A673 (cell line): Measurements from ENCODE around the gene TAF11L6.

Source experiments
- EZH2 ChIP-seq: fragments of 200-600 bp; sonication (generic); IDR thresholded peaks from 2 replicates; pipeline ENCODE4 v1.6.1; 2017; ENCODE audit warnings: borderline replicate concordance, low read depth, mild to moderate bottlenecking, mixed read lengths, antibody characterized with exemption, low read length; ENCODE audit not compliant: poor library complexity, severe bottlenecking
- TF ChIP-seq, protein P1 (sequence below): fragments of 300-800, 200-600 bp; sonication (generic); conservative IDR thresholded peaks from 2 replicates; pipeline ENCODE4 v1.5.1; 2017; ENCODE audit warnings: low read depth, mild to moderate bottlenecking, antibody characterized with exemption, low read length, moderate library complexity, mixed read lengths

DNA sequence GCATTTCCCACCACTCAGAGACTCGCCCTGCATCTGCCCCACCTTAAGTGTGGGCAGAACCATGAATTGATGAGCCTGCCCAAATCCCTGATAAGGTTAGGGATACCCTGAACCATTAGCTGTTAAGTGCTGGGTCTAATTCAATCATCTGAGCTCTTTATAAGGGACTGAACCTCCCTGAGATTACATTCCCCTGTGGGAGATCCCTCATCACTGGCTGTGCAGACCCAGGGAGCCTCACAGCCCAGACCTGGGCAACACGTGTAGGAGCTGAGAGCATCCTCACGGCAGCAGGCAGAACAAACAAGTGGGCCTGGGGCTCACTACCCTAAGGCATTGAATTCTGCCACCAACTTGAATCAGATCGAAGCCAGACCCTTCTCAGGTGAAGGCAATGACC, 31.0 kb upstream of the TAF11L6 start:
- TF ChIP-seq, protein P1, sequence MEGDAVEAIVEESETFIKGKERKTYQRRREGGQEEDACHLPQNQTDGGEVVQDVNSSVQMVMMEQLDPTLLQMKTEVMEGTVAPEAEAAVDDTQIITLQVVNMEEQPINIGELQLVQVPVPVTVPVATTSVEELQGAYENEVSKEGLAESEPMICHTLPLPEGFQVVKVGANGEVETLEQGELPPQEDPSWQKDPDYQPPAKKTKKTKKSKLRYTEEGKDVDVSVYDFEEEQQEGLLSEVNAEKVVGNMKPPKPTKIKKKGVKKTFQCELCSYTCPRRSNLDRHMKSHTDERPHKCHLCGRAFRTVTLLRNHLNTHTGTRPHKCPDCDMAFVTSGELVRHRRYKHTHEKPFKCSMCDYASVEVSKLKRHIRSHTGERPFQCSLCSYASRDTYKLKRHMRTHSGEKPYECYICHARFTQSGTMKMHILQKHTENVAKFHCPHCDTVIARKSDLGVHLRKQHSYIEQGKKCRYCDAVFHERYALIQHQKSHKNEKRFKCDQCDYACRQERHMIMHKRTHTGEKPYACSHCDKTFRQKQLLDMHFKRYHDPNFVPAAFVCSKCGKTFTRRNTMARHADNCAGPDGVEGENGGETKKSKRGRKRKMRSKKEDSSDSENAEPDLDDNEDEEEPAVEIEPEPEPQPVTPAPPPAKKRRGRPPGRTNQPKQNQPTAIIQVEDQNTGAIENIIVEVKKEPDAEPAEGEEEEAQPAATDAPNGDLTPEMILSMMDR, result no peak
- no peak for TF ChIP-seq EZH2
